Measurements from ENCODE around the gene PNP.

The PNP gene

DNA sequence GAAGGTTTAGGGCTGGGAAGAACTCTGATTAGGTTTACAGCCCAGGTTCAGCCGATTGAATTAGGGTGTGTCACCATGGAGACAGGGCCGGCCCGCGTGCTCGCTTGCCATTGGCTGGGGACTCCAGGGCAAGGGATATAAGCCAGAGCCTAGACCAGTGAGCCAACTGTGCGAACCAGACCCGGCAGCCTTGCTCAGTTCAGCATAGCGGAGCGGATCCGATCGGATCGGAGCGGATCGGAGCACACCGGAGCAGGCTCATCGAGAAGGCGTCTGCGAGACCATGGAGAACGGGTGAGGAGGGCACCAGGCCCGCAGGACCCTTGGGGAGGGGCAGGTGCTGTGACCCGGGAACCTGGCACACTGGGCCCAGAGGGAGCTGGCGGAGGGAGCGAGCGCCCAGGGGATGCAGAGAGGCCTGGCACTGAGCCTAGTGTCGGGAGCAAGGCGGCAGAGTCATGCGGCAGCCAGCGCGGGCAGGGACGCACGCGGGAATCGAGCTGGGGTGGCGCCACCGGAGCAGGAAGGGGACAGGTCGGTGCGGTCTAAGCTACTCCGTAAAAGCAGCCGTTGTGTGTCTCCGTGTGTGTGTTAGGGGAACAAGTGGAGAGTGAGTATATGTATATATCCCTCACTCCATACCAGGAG is at the start of gene PNP:
Gene PNP (plus strand): TSS at position 165 of the 648 bp plus-strand sequence. CDS start 119 bp downstream, at position 284.
- H3K27ac ChIP-seq (ENCODE audit: low read length) = peak within 1 kb of the TSS; percentile 77
- TF ChIP-seq EZH2phosphoT487 (IDR thresholded peaks at IDR 0.05; ENCODE audit: low read depth) = no peak
- TF ChIP-seq, protein P1, sequence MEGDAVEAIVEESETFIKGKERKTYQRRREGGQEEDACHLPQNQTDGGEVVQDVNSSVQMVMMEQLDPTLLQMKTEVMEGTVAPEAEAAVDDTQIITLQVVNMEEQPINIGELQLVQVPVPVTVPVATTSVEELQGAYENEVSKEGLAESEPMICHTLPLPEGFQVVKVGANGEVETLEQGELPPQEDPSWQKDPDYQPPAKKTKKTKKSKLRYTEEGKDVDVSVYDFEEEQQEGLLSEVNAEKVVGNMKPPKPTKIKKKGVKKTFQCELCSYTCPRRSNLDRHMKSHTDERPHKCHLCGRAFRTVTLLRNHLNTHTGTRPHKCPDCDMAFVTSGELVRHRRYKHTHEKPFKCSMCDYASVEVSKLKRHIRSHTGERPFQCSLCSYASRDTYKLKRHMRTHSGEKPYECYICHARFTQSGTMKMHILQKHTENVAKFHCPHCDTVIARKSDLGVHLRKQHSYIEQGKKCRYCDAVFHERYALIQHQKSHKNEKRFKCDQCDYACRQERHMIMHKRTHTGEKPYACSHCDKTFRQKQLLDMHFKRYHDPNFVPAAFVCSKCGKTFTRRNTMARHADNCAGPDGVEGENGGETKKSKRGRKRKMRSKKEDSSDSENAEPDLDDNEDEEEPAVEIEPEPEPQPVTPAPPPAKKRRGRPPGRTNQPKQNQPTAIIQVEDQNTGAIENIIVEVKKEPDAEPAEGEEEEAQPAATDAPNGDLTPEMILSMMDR (IDR thresholded peaks at IDR 0.05; ENCODE audit: low read depth, low read length) = no peak
- no peaks in the 10 kb centered on the region for H3K27me3 ChIP-seq (ENCODE audit: low read depth, low read length)
- peak within 1 kb of the TSS; percentile 95 for H3K4me2 ChIP-seq (ENCODE audit: low read length)
- peaks cover 18% of the 10 kb centered on the region; the same call in 1 of the 2 replicates for H4K20me1 ChIP-seq (ENCODE audit: insufficient read depth, low read length)
- no peaks in the 10 kb centered on the region for H3K9me3 ChIP-seq (ENCODE audit: insufficient read depth, low read length)
- H3K4me1 ChIP-seq (ENCODE audit: low read length) = peaks cover 22% of the 10 kb centered on the region
- peak within 1 kb of the TSS; percentile 67 for H2AFZ ChIP-seq (ENCODE audit: low read depth, low read length)
- H3K36me3 ChIP-seq (replicated peaks; ENCODE audit: low read depth, low read length) = peaks cover 32% of the 10 kb centered on the region
- peaks cover 47% of the 10 kb centered on the region for H3K79me2 ChIP-seq (ENCODE audit: low read length)
- peak within 1 kb of the TSS; percentile 98 for H3K9ac ChIP-seq (ENCODE audit: low read length)
- peak within 1 kb of the TSS; percentile 92 for H3K4me3 ChIP-seq (ENCODE audit: low read length)

DNA sequence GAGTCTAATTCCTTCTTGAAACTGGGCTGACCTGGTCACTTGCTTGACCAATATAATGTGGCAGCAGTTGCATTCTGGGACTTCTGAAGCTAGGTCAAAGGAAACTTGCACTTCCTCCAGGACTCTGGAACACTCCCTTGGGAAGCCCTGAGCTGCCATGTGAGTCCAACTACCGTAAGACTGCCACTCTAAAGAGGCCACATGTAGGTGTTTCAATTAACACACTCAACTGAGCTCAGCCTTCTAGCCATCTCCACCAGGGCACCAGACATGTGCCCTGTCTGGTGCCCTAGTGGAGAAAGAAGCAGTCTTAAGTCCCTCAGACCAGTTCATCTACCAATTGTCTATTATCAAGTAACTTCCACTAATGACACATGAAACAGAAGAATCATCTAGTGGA is 49.8 kb upstream of the PNP start:
- H4K20me1 ChIP-seq (ENCODE audit: insufficient read depth, low read length) = no peaks in the 10 kb centered on the region
- H3K27me3 ChIP-seq (ENCODE audit: low read depth, low read length) = no peaks in the 10 kb centered on the region
- TF ChIP-seq, protein P1 (IDR thresholded peaks at IDR 0.05; ENCODE audit: low read depth, low read length) = no peak
- TF ChIP-seq EZH2phosphoT487 (IDR thresholded peaks at IDR 0.05; ENCODE audit: low read depth) = no peak
- H3K36me3 ChIP-seq (replicated peaks; ENCODE audit: low read depth, low read length) = no peaks in the 10 kb centered on the region
- no peak overlapping the region for H3K9ac ChIP-seq (ENCODE audit: low read length)
- H3K9me3 ChIP-seq (ENCODE audit: insufficient read depth, low read length) = no peaks in the 10 kb centered on the region
- H3K4me1 ChIP-seq (ENCODE audit: low read length) = peaks cover 11% of the 10 kb centered on the region
- H3K4me3 ChIP-seq (ENCODE audit: low read length) = no peak overlapping the region
- no peak overlapping the region for H3K4me2 ChIP-seq (ENCODE audit: low read length)
- H3K79me2 ChIP-seq (ENCODE audit: low read length) = no peaks in the 10 kb centered on the region
- no peak overlapping the region for H2AFZ ChIP-seq (ENCODE audit: low read depth, low read length)
- H3K27ac ChIP-seq (ENCODE audit: low read length) = no peak overlapping the region

DNA sequence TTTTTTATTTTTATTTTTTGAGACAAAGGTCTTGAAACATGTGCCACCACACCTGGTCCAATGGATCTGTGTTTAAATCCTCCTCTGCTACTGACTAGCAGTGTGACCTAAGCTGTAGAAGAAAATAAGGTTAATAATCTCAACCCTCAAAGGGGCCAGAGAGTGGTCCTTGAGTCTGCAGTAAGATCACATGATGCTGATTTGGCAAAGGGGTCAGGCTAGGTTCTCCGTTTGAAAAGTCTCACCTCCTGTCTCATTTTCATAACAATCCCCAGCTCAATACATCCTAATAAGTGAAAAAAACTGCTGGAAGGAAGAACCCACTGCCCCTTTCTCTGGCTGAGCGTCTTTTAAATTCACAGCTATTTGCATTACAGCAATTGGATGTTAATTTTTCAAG is 47.9 kb upstream of the PNP start:
- TF ChIP-seq, protein P1 (IDR thresholded peaks at IDR 0.05; ENCODE audit: low read depth, low read length) = no peak
- TF ChIP-seq EZH2phosphoT487 (IDR thresholded peaks at IDR 0.05; ENCODE audit: low read depth) = no peak
- H3K36me3 ChIP-seq (replicated peaks; ENCODE audit: low read depth, low read length) = no peaks in the 10 kb centered on the region
- H3K27ac ChIP-seq (ENCODE audit: low read length) = no peak overlapping the region
- no peaks in the 10 kb centered on the region for H3K9me3 ChIP-seq (ENCODE audit: insufficient read depth, low read length)
- H3K4me3 ChIP-seq (ENCODE audit: low read length) = no peak overlapping the region
- H4K20me1 ChIP-seq (ENCODE audit: insufficient read depth, low read length) = no peaks in the 10 kb centered on the region
- no peak overlapping the region for H3K9ac ChIP-seq (ENCODE audit: low read length)
- H2AFZ ChIP-seq (ENCODE audit: low read depth, low read length) = no peak overlapping the region
- H3K79me2 ChIP-seq (ENCODE audit: low read length) = no peaks in the 10 kb centered on the region
- H3K4me1 ChIP-seq (ENCODE audit: low read length) = peaks cover 19% of the 10 kb centered on the region
- H3K27me3 ChIP-seq (ENCODE audit: low read depth, low read length) = no peaks in the 10 kb centered on the region
- no peak overlapping the region for H3K4me2 ChIP-seq (ENCODE audit: low read length)

DNA sequence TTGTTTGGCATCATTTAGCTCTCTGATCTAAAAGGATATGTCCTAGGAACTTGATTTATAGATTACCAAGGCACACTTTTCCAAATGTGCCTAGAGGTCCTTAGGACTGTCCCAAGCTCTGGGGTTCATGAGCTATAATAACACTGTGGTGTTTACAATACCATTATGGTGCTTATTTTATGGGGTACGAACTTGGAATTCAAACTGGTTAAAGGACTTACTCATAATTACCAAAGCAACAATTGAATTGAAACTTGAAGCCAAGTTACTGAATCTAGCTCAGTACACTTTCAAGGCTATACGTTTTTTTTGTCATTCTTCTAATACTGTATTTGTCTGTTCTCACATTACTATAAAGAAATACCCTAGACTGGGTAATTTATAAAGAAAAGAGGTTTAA is 46.3 kb upstream of the PNP start:
- H3K27me3 ChIP-seq (ENCODE audit: low read depth, low read length) = no peaks in the 10 kb centered on the region
- no peak overlapping the region for H3K4me2 ChIP-seq (ENCODE audit: low read length)
- H3K9me3 ChIP-seq (ENCODE audit: insufficient read depth, low read length) = no peaks in the 10 kb centered on the region
- no peak overlapping the region for H3K9ac ChIP-seq (ENCODE audit: low read length)
- H3K36me3 ChIP-seq (replicated peaks; ENCODE audit: low read depth, low read length) = no peaks in the 10 kb centered on the region
- H3K79me2 ChIP-seq (ENCODE audit: low read length) = no peaks in the 10 kb centered on the region
- no peak overlapping the region for H2AFZ ChIP-seq (ENCODE audit: low read depth, low read length)
- no peaks in the 10 kb centered on the region for H4K20me1 ChIP-seq (ENCODE audit: insufficient read depth, low read length)
- no peak for TF ChIP-seq EZH2phosphoT487 (IDR thresholded peaks at IDR 0.05; ENCODE audit: low read depth)
- TF ChIP-seq, protein P1 (IDR thresholded peaks at IDR 0.05; ENCODE audit: low read depth, low read length) = no peak
- peaks cover 24% of the 10 kb centered on the region for H3K4me1 ChIP-seq (ENCODE audit: low read length)
- H3K4me3 ChIP-seq (ENCODE audit: low read length) = no peak overlapping the region
- H3K27ac ChIP-seq (ENCODE audit: low read length) = no peak overlapping the region

All from OCI-LY3 (cell line).